Measurements from ENCODE around the gene NIPSNAP2.
"Not testable (repeated sequence)": the region's sequence is repeated elsewhere in the genome, so short reads cannot be mapped to it uniquely, and the experiment has no call there.

GRCh38 chr7:56032578-56032977 lies 68.2 kb downstream of the NIPSNAP2 start:
- not testable (repeated sequence) for TF ChIP-seq EZH2phosphoT487 (IDR thresholded peaks at IDR 0.05; ENCODE audit: insufficient read depth, low read depth); EZH2 (IDR thresholded peaks at IDR 0.05; ENCODE audit: insufficient read depth, poor library complexity, severe bottlenecking)

All from GM23248 (cell line).